ENCODE results near the gene RRBP1. TPM values are rescaled to one million over a fixed set of nuclear protein-coding genes. Genes with fewer than 3 reads are reported as not detected.

RRBP1 gene
- total RNA-seq, 2 donors from 2014 or later = 191 to 212 TPM

GRCh38 chr20:17730071-17730470, 48.0 kb upstream of the RRBP1 start:
- Histone ChIP-seq H3K4me3 (ENCODE audit: low read length) (no peak overlapping the region), H3K27ac (ENCODE audit: low read depth, low read length) (no peak overlapping the region), H3K36me3 (ENCODE audit: control insufficient read depth, insufficient read depth, low read length) (no peaks in the 10 kb centered on the region), H3K4me1 (ENCODE audit: control insufficient read depth, insufficient read depth, low read length) (no peaks in the 10 kb centered on the region), H3K27me3 (ENCODE audit: control insufficient read depth, insufficient read depth, low read length, poor library complexity, severe bottlenecking) (peaks cover 4% of the 10 kb centered on the region), H3K9ac (ENCODE audit: extremely low read depth, low read length, poor library complexity, severe bottlenecking) (no peak overlapping the region), H3K9me3 (ENCODE audit: control insufficient read depth, low read length) (no peaks in the 10 kb centered on the region)
- TF ChIP-seq CTCF (conservative IDR thresholded peaks at IDR 0.05) = no peak
- no peak for DNase-seq
- Mint-ChIP-seq H3K27me3 (ENCODE audit: insufficient read depth) (no peaks in the 10 kb centered on the region), H3K36me3 (ENCODE audit: low read depth) (no peaks in the 10 kb centered on the region), H3K4me3 (no peak overlapping the region), H3K27ac (no peak overlapping the region), H3K4me1 (no peaks in the 10 kb centered on the region), H3K9me3 (no peaks in the 10 kb centered on the region)
- 85 to 91% methylated on average over 10 of the region's 10 CpGs for WGBS, 2 experiments (ENCODE audit: insufficient coverage in 1 of 2, insufficient read length in 1 of 2)

- 90 to 94% methylated on average over 9 to 12 of the region's 12 CpGs for WGBS, 2 experiments (ENCODE audit: insufficient coverage in 1 of 2, insufficient read length in 1 of 2)
- H3K4me1 Mint-ChIP-seq = no peaks in the 10 kb centered on the region
- Histone ChIP-seq H3K36me3 (ENCODE audit: control insufficient read depth, insufficient read depth, low read length) (no peaks in the 10 kb centered on the region), H3K27me3 (ENCODE audit: control insufficient read depth, insufficient read depth, low read length, poor library complexity, severe bottlenecking) (peaks cover 4% of the 10 kb centered on the region), H3K9me3 (ENCODE audit: control insufficient read depth, low read length) (no peaks in the 10 kb centered on the region), H3K4me3 (ENCODE audit: low read length) (no peak overlapping the region), H3K9ac (ENCODE audit: extremely low read depth, low read length, poor library complexity, severe bottlenecking) (no peak overlapping the region), H3K4me1 (ENCODE audit: control insufficient read depth, insufficient read depth, low read length) (no peaks in the 10 kb centered on the region), H3K27ac (ENCODE audit: low read depth, low read length) (no peak overlapping the region)
- TF ChIP-seq CTCF (conservative IDR thresholded peaks at IDR 0.05) = no peak
- DNase-seq = no peak
- no peaks in the 10 kb centered on the region for H3K36me3 Mint-ChIP-seq (ENCODE audit: low read depth)
- peaks cover 3% of the 10 kb centered on the region for H3K27me3 Mint-ChIP-seq (ENCODE audit: insufficient read depth)
- peaks cover 2% of the 10 kb centered on the region for H3K9me3 Mint-ChIP-seq
- no peak overlapping the region for H3K27ac Mint-ChIP-seq
- no peak overlapping the region for H3K4me3 Mint-ChIP-seq
These were observed 46.0 kb upstream of the RRBP1 start for GRCh38 chr20:17728074-17728473.

- Mint-ChIP-seq H3K4me1 (peaks cover 4% of the 10 kb centered on the region), H3K4me3 (no peak overlapping the region), H3K9me3 (peaks cover 2% of the 10 kb centered on the region), H3K27ac (no peak overlapping the region), H3K36me3 (ENCODE audit: low read depth) (no peaks in the 10 kb centered on the region), H3K27me3 (ENCODE audit: insufficient read depth) (peaks cover 10% of the 10 kb centered on the region)
- TF ChIP-seq CTCF (conservative IDR thresholded peaks at IDR 0.05) = no peak
- Histone ChIP-seq H3K4me1 (ENCODE audit: control insufficient read depth, insufficient read depth, low read length) (no peaks in the 10 kb centered on the region), H3K27ac (ENCODE audit: low read depth, low read length) (no peak overlapping the region), H3K27me3 (ENCODE audit: control insufficient read depth, insufficient read depth, low read length, poor library complexity, severe bottlenecking) (peaks cover 4% of the 10 kb centered on the region), H3K9ac (ENCODE audit: extremely low read depth, low read length, poor library complexity, severe bottlenecking) (no peak overlapping the region), H3K4me3 (ENCODE audit: low read length) (no peak overlapping the region), H3K36me3 (ENCODE audit: control insufficient read depth, insufficient read depth, low read length) (no peaks in the 10 kb centered on the region), H3K9me3 (ENCODE audit: control insufficient read depth, low read length) (no peaks in the 10 kb centered on the region)
- 93 to 94% methylated on average over 3 to 10 of the region's 10 CpGs for WGBS, 2 experiments (ENCODE audit: insufficient coverage in 1 of 2, insufficient read length in 1 of 2)
- DNase-seq = no peak
These were observed 45.3 kb upstream of the RRBP1 start for GRCh38 chr20:17727351-17727750.

Data from endodermal cell (in vitro differentiated cells).